IPS DF 4.7 (cell line): ENCODE results near the gene RASGRF2.
"Not testable (repeated sequence)": the region's sequence is repeated elsewhere in the genome, so short reads cannot be mapped to it uniquely, and the experiment has no call there.

Source experiments
- DNase-seq: peaks from one replicate; pipeline ENCODE4 v3.0.0-alpha.2; 2013; ENCODE audit warnings: low spot score; ENCODE audit errors: extremely low read depth

The RASGRF2 gene

DNA sequence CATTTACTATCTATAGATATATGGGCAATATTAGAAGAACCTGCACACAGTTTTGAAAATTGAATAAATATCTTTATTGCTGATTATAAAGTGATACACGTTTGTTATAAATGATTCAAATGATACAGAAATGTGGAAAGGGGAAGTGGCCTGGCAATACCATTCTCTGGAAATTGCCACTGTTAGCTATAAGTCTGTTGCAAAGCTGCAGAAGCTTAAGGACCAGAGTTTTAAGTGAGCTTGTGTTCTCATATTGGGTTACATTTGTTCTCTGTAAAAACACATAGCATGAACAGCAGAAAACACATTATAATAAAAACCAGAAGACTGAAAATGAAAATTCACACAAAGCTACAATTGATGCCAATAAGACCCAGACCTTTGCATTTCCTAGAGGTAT is 59.6 kb downstream of the RASGRF2 start:
- DNase-seq: no peak

DNA sequence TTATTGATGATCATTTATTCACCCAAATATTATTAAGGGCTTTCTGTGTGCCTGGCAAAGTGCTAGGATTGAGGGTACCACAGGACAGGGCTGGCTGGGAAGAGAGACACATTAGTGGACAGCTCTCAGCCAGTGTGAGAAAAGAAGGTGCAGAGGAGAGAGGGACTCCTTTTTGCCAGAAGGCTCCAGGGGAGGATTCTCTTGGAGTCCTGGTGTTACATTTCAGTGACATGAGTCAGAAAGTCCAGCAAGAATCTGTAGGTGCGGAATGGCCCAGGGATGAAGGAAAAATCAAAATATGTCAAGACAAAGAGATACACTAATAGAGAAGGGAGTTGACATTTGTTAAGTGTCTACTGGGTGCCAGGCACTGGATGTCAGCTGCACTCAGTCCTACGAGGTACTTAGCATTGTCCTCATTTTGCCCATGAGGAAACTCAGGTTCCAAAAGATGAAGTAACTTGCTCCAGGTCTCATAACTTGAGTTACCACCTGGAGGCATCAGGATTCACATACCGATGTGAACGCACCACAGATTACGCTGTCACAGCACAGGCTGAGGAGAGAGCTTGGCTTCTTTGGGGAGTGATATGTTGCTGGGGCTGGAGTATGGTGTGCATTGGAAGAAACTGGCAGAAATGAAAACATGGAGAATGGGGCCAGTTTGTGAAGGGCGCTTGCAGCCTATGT is 60.5 kb downstream of the RASGRF2 start:
- no peak for DNase-seq

DNA sequence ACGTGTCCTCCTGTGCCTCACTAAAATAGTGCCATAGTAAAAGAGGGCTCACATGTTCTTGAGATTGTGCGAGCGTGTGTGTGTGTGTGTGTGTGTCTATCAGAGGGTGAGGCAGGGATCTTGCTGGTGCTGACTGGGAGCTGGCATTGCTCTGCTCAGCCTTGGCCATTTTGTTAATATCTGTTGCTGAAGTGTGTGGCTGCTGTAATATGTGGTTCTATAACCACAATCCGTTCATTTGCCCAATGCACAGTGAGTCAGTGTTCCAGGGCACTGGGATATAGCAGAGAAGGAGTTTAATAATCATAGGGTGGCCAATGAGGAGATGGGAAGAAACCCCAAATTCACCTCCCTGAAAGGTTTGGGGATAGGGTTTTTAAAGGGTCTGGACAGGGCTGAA is 61.3 kb downstream of the RASGRF2 start:
- DNase-seq: no peak

DNA sequence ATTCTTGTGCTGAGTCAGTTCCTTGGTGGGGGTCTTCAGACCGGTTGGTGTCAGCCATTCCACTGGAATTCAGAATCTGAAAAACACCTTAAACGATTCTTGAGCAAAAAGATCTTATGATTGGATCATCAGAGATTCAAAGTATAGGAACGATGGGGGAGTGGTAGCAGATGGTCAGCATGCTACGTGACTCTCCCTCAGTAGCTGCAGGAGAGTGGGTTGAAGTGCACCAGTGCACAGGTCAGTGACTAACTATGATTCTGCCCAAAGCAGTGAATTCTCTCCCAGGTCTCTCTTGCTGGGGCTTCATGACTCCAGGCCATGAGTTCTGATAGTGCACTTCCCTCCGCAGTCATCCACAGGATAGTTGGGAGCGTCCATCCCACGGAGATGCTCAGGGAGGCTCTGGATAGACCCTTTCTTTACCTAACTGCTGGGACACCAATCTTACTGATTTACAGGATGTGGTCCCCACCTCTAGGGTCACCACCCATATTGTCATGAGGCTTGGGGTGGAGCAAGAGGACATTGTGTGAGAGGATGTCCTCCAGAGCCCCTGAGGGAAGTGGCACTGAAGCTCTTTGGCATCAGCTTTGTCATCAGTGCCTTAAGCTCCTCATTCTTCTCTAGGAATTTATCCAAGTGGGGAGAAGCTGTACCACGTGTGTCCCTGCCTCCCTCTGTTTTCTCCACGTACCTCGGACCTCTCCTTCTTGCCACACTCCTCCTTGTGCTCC is 62.0 kb downstream of the RASGRF2 start:
- no peak for DNase-seq

DNA sequence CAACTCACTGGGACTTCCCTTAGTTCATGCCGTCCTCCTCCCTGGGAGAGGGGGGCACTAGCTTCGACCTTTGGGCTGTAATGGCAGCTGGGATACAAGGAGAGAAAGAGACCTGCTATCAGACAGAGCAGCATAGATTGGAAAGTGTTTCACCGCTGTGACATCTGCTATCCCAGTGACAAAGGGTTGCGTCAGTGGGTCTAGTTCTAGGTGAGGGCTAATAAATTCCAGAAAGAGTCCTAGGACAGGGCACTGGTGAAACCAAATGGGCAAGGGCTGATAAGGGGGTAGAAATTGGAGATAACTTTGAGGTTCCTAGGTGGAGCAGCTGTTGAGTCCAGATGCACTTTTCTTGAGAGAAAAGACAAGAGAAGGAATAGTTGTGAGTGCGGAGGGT is 62.5 kb downstream of the RASGRF2 start:
- DNase-seq: no peak

DNA sequence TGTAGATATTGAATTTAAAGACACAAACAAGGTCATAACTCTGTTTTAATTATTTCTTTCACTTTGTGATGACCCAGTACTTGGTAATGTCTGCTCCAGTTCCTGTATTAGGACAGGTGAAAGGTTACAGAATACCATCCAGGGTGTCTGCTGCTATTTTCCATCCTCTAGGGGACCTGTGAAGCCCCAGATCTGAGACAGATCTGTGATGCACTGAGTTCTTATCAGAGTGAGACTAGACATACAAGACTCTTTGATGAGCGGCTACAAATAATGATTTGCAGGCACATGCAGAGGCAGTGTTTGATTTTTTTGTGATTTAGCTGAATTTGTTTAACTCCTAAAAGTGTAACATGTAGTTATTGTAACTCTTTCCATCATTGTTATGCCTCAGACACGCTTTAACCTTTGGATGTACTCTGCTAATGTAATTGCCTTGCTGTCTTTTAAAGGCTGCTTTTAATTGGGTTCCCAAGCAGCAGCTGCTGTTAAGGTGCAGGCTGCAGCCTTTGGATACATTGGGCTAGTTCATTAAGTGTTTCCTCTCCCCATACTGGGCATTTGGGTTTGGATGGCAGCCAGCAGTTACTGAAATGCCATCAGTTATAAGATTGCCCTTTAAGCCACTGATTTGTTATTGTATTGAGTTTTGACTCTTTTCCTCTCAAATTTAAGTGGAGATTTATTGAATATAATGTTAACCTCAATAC is 63.3 kb downstream of the RASGRF2 start:
- no peak for DNase-seq

DNA sequence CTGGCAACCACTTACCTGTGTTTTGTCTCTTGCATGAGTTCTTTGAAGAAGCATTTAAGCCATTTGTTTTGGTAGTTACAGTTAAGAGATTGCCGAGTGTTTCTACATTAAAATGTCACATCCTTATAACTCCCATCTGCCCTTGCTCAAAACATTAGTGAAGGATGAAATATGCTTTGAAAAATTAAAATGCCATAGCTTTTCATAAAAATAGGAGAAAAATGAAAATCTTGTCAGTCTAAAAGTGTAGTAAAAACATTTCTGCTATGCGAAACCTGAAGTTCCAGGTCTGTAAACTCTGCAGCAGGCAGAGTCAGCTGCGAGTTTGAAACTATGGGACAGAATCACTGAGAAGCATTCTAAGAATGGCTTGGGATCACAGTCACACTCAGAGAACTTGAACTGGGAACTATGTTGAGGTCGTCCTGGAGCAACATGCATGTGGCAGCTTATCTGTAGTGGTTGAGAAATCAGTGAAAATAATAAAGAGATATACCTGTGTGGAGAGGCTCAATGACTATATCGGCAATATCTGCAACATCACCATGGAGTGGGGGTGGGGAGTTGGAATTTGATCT is 67.4 kb downstream of the RASGRF2 start:
- no peak for DNase-seq

DNA sequence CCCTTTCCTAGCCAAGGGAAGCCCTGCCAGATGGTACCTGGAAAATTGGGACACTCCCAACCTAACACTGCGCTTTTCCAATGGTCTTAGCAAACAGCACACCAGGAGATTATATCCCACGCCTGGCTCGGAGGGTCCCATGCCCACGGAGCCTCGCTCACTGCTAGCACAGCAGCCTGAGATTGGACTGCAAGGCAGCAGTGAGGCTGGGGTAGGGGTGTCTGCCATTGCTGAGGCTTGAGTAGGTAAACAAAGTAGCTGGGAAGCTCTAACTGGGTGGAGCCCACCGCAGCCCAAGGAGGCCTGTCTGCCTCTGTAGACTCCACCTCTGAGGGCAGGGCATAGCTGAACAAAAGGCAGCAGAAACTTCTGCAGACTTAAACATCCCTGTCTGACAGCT is 68.7 kb downstream of the RASGRF2 start:
- DNase-seq: not testable (repeated sequence)

DNA sequence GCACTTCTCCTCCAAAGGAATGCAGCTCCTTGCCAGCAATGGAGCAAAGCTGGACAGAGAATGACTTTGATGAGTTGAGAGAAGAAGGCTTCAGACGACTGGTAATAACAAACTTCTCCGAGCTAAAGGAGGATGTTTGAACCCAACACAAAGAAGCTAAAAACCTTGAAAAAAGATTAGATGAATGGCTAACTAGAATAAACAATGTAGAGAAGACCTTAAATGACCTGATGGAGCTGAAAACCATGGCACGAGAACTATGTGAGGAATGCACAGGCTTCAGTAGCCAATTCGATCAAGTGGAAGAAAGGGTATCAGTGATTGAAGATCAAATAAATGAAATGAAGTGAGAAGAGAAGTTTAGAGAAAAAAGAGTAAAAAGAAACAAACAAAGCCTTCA is 69.6 kb downstream of the RASGRF2 start:
- DNase-seq: not testable (repeated sequence)

DNA sequence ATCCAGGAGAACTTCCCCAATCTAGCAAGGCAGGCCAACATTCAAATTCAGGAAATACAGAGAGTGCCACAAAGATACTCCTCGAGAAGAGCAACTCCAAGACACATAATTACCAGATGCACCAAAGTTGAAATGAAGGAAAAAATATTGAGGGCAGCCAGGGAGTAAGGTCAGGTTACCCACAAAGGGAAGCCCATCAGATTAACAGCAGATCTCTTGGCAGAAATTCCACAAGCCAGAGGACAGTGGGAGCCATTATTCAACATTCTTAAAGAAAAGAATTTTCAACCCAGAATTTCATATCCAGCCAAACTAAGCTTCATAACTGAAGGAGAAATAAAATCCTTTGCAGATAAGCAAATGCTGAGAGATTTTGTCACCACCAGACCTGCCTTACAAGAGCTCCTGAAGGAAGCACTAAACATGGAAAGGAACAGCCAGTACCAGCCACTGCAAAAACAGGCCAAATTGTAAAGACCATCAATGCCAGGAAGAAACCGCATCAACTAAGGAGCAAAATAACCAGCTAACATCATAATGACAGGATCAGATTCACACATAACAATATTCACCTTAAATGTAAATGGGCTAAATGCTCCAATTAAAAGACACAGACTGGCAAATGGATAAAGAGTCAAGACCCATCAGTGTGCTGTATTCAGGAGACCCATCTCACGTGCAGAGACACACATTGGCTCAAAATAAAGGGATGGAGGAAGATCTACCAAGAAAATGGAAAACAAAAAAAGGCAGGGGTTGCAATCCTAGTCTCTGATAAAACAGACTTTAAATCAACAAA is 70.3 kb downstream of the RASGRF2 start:
- not testable (repeated sequence) for DNase-seq

DNA sequence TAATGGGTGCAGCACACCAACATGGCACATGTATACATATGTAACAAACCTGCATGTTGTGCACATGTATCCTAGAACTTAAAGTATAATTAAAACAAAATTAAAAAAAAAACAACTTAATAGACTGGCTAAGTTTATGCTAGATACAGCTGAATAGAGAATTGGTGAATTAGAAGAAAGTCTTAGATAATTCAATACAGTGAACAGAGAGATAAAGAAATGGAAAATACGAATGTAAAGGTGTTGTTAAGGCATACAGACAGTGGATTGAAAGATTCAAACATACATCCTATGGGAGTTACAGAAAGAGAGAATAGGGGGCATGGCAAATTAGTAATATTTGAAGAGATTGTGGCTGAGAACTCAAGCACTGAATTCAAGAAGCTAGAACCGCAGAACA is 75.4 kb downstream of the RASGRF2 start:
- no peak for DNase-seq

DNA sequence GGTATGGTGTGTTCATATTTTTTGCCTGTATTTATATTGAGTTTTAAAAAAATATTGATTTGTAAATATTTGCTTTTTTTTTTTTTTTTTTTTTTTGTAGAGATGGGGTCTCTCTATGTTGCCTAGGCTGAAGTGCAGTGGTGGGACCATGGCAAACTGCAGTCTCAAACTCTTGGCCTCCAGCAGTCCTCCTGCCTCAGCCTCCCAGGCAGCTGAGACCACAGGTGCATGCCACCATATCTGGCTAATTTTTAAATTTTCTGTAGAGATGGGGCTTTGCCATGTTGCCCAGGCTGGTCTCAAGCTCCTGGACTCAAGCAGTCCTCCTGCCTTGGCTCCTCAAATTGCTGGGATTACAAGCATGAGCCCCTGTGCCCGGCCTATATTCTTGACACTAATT is 78.3 kb downstream of the RASGRF2 start:
- no peak for DNase-seq

DNA sequence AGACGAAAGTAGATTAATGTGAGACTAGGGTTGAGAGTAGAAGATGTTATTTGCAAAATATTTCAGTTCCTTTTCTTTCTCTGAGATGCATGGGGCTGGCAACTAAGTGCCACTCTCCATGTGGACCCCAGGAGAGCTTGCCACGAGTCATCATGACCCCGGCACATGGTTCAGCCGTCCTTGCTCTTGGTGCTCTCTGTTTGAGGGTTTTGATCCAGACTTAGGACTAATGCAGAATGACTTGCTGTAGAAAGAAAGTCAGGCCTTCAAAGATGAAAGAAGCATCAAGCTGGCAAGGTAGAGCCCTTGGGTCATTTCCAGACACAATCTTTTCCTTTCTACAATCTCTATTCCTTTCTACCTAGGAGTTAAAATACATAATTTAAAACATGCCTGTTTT is 84.7 kb downstream of the RASGRF2 start:
- DNase-seq: no peak

DNA sequence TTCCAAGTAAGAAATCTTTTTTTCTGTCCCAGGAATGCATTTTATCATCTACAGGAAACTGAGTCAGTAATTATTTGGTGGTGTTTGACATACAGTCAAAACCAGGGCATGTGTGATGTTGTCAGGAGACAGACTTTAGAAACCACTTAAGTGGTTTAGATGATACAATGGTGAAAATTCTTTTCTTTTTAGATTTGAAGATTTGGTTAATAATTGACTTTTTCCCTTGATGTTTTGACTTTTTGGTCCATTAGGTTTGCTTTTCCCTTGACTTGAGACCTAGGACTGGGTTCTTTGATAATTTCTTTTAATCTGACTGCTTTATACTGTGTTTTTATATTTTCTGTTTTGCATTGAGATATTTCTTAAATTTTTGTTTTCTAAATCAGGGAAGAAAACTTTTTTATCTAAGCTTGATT is 85.2 kb downstream of the RASGRF2 start:
- no peak for DNase-seq

DNA sequence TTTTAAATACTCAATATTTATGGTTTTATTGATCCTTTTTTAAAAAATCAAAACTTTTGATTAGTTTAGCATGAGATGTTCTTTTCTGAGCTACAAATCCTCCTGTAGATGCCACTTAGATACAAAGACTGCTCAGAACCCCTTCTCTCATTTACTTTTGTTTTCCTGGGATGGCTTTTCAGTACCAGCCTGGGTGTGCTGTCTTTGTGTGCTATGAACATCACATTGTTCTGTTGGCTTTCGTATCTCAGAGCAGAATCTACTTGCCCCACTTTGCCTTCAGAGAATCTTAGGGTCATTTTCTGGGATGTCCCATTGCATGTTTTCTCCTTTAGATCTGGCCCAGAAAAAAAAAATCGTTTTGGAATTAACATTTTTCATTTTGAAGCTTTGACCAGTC is 85.9 kb downstream of the RASGRF2 start:
- no peak for DNase-seq

DNA sequence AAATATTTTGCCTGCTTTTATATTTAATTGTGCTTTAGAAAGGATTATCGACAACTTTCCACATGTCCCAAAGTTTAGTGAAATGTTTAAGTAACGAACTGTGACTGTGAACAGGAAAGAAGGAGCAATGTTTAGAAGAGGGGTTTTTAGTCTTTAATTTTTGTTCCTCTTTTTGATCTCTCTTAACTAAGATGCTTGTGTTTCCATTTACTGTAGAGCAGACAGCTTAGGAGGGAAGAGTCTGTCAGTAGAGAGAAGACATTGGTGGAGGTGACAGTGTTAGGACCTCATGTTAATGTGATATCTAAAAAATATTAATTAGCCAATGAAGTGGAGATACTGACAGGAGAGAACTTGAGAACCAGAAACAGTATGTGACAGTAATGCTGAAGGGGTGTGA is 92.2 kb downstream of the RASGRF2 start:
- no peak for DNase-seq

DNA sequence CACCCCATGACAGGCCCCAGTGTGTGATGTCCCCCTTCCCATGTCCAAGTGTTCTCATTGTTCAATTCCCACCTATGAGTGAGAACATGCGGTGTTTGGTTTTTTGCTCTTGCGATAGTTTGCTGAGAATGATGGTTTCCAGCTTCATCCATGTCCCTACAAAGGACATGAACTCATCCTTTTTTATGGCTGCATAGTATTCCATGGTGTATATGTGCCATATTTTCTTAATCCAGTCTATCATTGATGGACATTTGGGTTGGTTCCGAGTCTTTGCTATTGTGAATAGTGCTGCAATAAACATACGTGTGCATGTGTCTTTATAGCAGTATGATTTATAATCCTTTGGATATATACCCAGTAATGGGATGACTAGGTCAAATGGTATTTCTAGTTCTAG is 93.1 kb downstream of the RASGRF2 start:
- not testable (repeated sequence) for DNase-seq

DNA sequence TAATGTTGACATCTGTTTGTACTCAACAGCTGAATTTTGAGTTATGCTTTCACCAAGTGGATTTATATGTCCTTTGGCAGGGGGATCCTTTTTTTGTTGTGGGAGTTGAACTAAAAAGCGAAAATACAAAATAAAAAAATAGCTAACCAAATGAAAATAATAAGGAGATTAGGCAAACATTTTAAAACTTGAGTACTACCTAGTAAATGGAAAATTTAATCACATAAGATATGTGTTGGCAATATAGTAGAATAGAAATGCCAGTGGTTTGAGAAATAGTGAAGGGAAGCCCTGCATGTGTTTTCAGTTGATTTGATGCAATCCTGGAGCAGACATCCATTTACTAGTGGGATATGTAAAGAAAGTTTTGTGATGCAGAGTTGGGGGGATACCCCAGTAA is 98.0 kb downstream of the RASGRF2 start:
- DNase-seq: no peak

DNA sequence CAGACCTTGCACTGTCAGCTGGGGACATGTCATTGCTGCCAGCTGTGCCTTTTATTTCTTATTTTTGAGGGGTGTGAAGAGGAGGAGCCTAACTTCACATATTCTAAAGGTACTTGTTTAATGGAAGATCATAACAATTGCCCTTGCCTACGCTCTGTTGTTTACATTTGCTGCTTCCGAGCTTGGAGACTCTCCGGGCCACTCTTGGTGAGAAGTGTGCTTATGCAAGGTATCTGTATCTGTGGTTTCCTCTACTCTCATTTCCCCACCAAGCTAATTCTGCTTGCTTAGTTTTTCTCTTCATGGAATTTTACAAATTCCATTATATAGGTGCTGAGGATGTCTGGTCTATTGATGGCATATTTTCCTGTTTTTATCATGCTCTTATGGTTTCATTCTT is 105.3 kb downstream of the RASGRF2 start:
- DNase-seq: no peak

DNA sequence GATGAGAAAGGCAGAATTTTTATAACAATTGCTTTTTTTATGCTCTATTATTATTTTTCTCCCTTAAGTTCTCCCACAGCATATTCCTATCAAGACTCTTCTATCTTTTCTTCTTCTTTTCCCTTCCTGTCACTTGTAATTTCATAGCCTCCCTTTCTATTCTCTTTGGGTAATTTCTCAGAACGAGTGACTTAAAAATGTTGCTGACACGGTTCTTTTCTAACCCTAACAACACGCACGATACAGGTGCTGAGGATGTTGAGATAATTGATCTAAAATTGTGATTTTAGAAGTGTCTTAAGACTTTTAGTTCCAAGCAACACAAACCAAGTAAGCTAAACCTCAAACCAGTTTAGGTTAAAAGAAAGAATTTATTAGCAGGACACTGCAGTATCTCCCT is 105.9 kb downstream of the RASGRF2 start:
- no peak for DNase-seq

DNA sequence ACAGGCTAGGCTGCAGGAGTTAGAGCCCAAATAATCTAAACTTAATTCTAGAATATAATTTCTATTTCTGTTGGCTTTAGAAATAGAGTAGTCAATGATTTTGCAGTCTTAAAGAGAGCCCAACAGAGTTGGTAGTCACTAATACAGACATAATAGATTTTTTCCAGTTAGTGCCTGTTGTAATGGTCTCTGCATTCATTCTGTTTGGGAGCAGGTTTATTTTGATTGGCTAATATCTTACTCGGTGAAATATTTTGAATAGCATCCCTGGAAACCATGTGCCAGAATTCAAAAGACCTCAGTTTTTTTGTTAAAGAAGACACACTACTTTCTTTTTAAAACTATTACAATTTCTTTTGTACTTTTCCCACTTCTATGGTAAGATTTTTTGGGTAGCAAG is 107.2 kb downstream of the RASGRF2 start:
- no peak for DNase-seq
